Gastrocnemius medialis (tissue), 4 donors: ENCODE results near the gene NEDD4L.

Experiments
- POLR2A ChIP-seq, 2 donors: fragments of 450-650 bp; IDR thresholded peaks; one replicate each; pipeline ENCODE4 v1.6.1; 2017; ENCODE audit warnings: antibody characterized with exemption in 2 of 2, mild to moderate bottlenecking in 2 of 2, moderate library complexity in 2 of 2
- TF ChIP-seq, protein P1 (sequence below), 5 experiments: fragments of 450-650 bp in 3 of 5; fragments of 200-600 bp in 2 of 5; sonication (generic) in 2 of 5; IDR thresholded peaks in 4 of 5; conservative IDR thresholded peaks in 1 of 5; 1 replicate in 4 of 5; 2 replicates in 1 of 5; pipeline ENCODE4 v1.5.1; 2016 to 2019; ENCODE audit warnings: antibody characterized with exemption in 5 of 5, mild to moderate bottlenecking in 3 of 5, moderate library complexity in 3 of 5

DNA sequence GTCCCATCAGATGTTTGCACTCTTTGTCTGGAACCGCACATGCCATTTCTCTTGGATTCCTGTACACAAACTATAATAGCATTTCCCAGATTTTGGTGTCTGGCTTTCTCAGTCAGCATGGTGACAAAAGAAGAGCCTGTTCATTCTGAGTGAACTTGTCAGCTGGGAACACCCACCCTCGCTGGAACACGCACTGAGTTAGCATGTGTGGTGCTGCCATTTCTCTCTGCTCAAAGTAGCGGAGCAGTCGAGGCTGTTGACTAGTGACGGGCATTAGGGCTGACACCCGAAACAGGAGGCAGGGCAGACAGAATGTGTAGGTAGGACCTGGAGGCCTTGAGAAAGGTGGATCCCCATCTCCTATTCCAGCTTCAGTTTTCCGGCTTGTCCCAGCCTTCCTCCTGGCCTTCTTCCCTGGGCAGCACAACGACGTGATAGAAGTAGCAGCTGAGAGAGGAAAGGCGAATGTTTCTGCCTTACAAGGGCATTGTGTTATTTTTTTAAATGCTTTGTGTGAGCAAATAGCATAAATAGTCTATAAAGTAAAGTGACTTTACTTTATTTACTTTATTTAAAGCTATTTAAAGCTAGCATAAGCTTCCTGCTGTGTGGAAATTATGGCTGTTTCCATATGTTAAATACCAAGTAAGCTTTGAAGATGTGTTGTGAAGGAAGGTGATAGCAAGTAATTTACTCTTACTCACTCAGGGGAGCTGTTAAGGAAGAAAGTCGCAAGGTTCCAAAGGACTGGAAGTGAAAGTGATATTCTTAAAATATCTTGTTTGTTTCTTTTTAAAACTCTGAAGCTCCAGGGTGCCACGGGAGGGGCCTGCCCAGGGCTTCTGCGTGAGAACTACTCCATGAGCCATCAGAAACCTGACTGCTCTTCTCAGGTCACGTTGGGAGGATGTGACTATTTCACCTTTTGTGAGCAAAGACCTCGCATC lies 272.6 kb downstream of the NEDD4L start:
- TF ChIP-seq, protein P1, sequence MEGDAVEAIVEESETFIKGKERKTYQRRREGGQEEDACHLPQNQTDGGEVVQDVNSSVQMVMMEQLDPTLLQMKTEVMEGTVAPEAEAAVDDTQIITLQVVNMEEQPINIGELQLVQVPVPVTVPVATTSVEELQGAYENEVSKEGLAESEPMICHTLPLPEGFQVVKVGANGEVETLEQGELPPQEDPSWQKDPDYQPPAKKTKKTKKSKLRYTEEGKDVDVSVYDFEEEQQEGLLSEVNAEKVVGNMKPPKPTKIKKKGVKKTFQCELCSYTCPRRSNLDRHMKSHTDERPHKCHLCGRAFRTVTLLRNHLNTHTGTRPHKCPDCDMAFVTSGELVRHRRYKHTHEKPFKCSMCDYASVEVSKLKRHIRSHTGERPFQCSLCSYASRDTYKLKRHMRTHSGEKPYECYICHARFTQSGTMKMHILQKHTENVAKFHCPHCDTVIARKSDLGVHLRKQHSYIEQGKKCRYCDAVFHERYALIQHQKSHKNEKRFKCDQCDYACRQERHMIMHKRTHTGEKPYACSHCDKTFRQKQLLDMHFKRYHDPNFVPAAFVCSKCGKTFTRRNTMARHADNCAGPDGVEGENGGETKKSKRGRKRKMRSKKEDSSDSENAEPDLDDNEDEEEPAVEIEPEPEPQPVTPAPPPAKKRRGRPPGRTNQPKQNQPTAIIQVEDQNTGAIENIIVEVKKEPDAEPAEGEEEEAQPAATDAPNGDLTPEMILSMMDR (IDR thresholded peaks at IDR 0.05 in 4 of 5, conservative IDR thresholded peaks at IDR 0.05 in 1 of 5): no peak
- TF ChIP-seq POLR2A (IDR thresholded peaks at IDR 0.05): no peak
